Neural cell (in vitro differentiated cells): ENCODE measurements around the gene LPXN.
A peak's percentile ranks its signal among the peaks of the same experiment; 100 is the strongest.

Source experiments
- CTCF ChIP-seq: fragments of 450-650 bp; IDR thresholded peaks from 2 replicates; pipeline ENCODE4 v1.5.1; 2014; ENCODE audit warnings: antibody characterized with exemption, mild to moderate bottlenecking, moderate library complexity; ENCODE audit not compliant: poor library complexity, severe bottlenecking
- EZH2 ChIP-seq: fragments of 200-600, 300-800 bp; shearing (Covaris generic), sonication (generic); IDR thresholded peaks from 2 replicates; pipeline ENCODE4 v1.6.1; 2014; ENCODE audit warnings: antibody characterized with exemption, low read length, borderline replicate concordance, mild to moderate bottlenecking; ENCODE audit not compliant: insufficient read depth, poor library complexity, severe bottlenecking

- TF ChIP-seq CTCF (peak; percentile 72), EZH2 (no peak)
These were observed 1.3 kb upstream of the LPXN start for GRCh38 chr11:58576887-58577471.
